Neural cell (in vitro differentiated cells): ENCODE results near the gene ARHGEF7. TPM values are rescaled to one million over a fixed set of nuclear protein-coding genes. Genes with fewer than 3 reads are reported as not detected.

Source experiments
- H2AFZ ChIP-seq: fragments of 200-600, 300-800 bp; sonication (generic), shearing (Covaris generic); 2 replicates; pipeline ENCODE4 v1.6.0; 2014; ENCODE audit warnings: low read depth, mild to moderate bottlenecking, antibody characterized with exemption, low read length, moderate library complexity
- H3F3A ChIP-seq: fragments of 200-600 bp; shearing (Covaris generic); 2 replicates; pipeline ENCODE4 v1.6.1; 2016; ENCODE audit warnings: mild to moderate bottlenecking, moderate library complexity, mixed read lengths, antibody characterized with exemption, low read length; ENCODE audit not compliant: insufficient read depth, poor library complexity, severe bottlenecking
- H3K27ac ChIP-seq: fragments of 200-600, 300-800 bp; sonication (generic), shearing (Covaris generic); 2 replicates; pipeline ENCODE4 v1.5.1; 2014; ENCODE audit warnings: mild to moderate bottlenecking, low read length, moderate library complexity
- H3K27me3 ChIP-seq: fragments of 300-800, 200-600 bp; sonication (generic), shearing (Covaris generic); 2 replicates; pipeline ENCODE4 v1.6.0; 2014; ENCODE audit warnings: mild to moderate bottlenecking, low read depth, low read length, moderate library complexity; ENCODE audit not compliant: insufficient read depth
- H3K36me3 ChIP-seq: fragments of 300-800, 200-600 bp; sonication (generic), shearing (Covaris generic); 2 replicates; pipeline ENCODE4 v1.5.1; 2014; ENCODE audit warnings: mild to moderate bottlenecking, antibody characterized with exemption, low read length, moderate library complexity; ENCODE audit not compliant: insufficient read depth
- H3K4me2 ChIP-seq: fragments of 300-800, 200-600 bp; sonication (generic), shearing (Covaris generic); 2 replicates; pipeline ENCODE4 v1.6.0; 2014; ENCODE audit warnings: mild to moderate bottlenecking, low read length
- H3K4me3 ChIP-seq: fragments of 300-800, 200-600 bp; sonication (generic), shearing (Covaris generic); 2 replicates; pipeline ENCODE4 v1.5.1; 2014; ENCODE audit warnings: mild to moderate bottlenecking, low read length, moderate library complexity
- H3K79me2 ChIP-seq: fragments of 200-600 bp; shearing (Covaris generic); replicated peaks from 2 replicates; pipeline ENCODE4 v1.6.0; 2014; ENCODE audit warnings: mild to moderate bottlenecking, low read length, moderate library complexity; ENCODE audit not compliant: insufficient read depth
- H3K9ac ChIP-seq: fragments of 300-800, 200-600 bp; sonication (generic), shearing (Covaris generic); 2 replicates; pipeline ENCODE4 v1.6.1; 2016; ENCODE audit warnings: mild to moderate bottlenecking, low read length, mixed read lengths
- H3K9me2 ChIP-seq: fragments of 200-600 bp; shearing (Covaris generic); 2 replicates; pipeline ENCODE4 v1.6.1; 2016; ENCODE audit warnings: mild to moderate bottlenecking, low read length, mixed read lengths; ENCODE audit not compliant: insufficient read depth
- H3K9me3 ChIP-seq: fragments of 200-600, 300-800 bp; sonication (generic), shearing (Covaris generic); 2 replicates; pipeline ENCODE4 v1.6.1; 2016; ENCODE audit warnings: mild to moderate bottlenecking, mixed run types, low read length, moderate library complexity, mixed read lengths
- H4K20me1 ChIP-seq: fragments of 200-600 bp; shearing (Covaris generic); 2 replicates; pipeline ENCODE4 v1.6.1; 2016; ENCODE audit warnings: mild to moderate bottlenecking, mixed run types; ENCODE audit not compliant: insufficient read depth
- CTCF ChIP-seq: fragments of 450-650 bp; IDR thresholded peaks from 2 replicates; pipeline ENCODE4 v1.5.1; 2014; ENCODE audit warnings: antibody characterized with exemption, mild to moderate bottlenecking, moderate library complexity; ENCODE audit not compliant: poor library complexity, severe bottlenecking
- EP300 ChIP-seq: fragments of 450-650 bp; conservative IDR thresholded peaks from 2 replicates; pipeline ENCODE4 v1.6.1; 2014; ENCODE audit warnings: antibody characterized with exemption, mild to moderate bottlenecking, moderate library complexity; ENCODE audit not compliant: poor library complexity, severe bottlenecking
- EZH2 ChIP-seq: fragments of 200-600, 300-800 bp; shearing (Covaris generic), sonication (generic); IDR thresholded peaks from 2 replicates; pipeline ENCODE4 v1.6.1; 2014; ENCODE audit warnings: antibody characterized with exemption, low read length, borderline replicate concordance, mild to moderate bottlenecking; ENCODE audit not compliant: insufficient read depth, poor library complexity, severe bottlenecking
- MXI1 ChIP-seq: fragments of 450-650 bp; conservative IDR thresholded peaks from 2 replicates; pipeline ENCODE4 v1.6.1; 2014; ENCODE audit warnings: antibody characterized with exemption, mild to moderate bottlenecking; ENCODE audit not compliant: poor library complexity, severe bottlenecking
- POLR2AphosphoS5 ChIP-seq: IDR thresholded peaks from 2 replicates; pipeline ENCODE4 v1.6.1; 2012
- RAD21 ChIP-seq: fragments of 450-650 bp; conservative IDR thresholded peaks from 2 replicates; pipeline ENCODE4 v1.6.1; 2014; ENCODE audit warnings: antibody characterized with exemption, mild to moderate bottlenecking, moderate library complexity
- REST ChIP-seq: IDR thresholded peaks from 2 replicates; pipeline ENCODE4 v1.6.1; 2012; ENCODE audit warnings: borderline replicate concordance
- SMC3 ChIP-seq: fragments of 450-650 bp; conservative IDR thresholded peaks from 2 replicates; pipeline ENCODE4 v1.6.1; 2014; ENCODE audit warnings: antibody characterized with exemption, mild to moderate bottlenecking, moderate library complexity; ENCODE audit not compliant: poor library complexity
- TAF1 ChIP-seq: IDR thresholded peaks from 2 replicates; pipeline ENCODE4 v1.6.1; 2012; ENCODE audit warnings: low read depth
- polyA plus RNA-seq: library from polyadenylated mRNA; depleted of rRNA; stranded (reverse); fragments of >200 nt; gene quantifications from 2 replicates; pipeline ENCODE4 v1.2.3, GENCODE V29; 2014

The ARHGEF7 gene
- polyA plus RNA-seq, 1 donor from 2014 or later, result 155 TPM

GRCh38 chr13:111228262-111229144 is 113.4 kb downstream of the ARHGEF7 start:
- H3K27ac ChIP-seq, result no peak overlapping the region
- H3K4me3 ChIP-seq, result no peak overlapping the region
- peaks cover 40% of the 10 kb centered on the region for H3K79me2 ChIP-seq
- H3K27me3 ChIP-seq, result no peaks in the 10 kb centered on the region
- no peaks in the 10 kb centered on the region for H3K9me2 ChIP-seq
- TF ChIP-seq EP300 (no peak), POLR2AphosphoS5 (no peak), TAF1 (no peak), MXI1 (no peak), REST (no peak), EZH2 (no peak), SMC3 (no peak)
- no peak overlapping the region for H3K4me2 ChIP-seq
- no peaks in the 10 kb centered on the region for H3F3A ChIP-seq
- H3K9ac ChIP-seq, result no peak overlapping the region
- H3K36me3 ChIP-seq, result no peaks in the 10 kb centered on the region
- H3K9me3 ChIP-seq, result no peaks in the 10 kb centered on the region
- H4K20me1 ChIP-seq, result no peaks in the 10 kb centered on the region
- H2AFZ ChIP-seq, result no peak overlapping the region

GRCh38 chr13:111230385-111230930 is 115.3 kb downstream of the ARHGEF7 start:
- Histone ChIP-seq H3K9me3 (no peaks in the 10 kb centered on the region), H3K27ac (no peak overlapping the region), H3K27me3 (no peaks in the 10 kb centered on the region), H3K4me3 (no peak overlapping the region), H3K9me2 (no peaks in the 10 kb centered on the region), H3K36me3 (peaks cover 8% of the 10 kb centered on the region), H3F3A (no peaks in the 10 kb centered on the region), H2AFZ (no peak overlapping the region), H4K20me1 (no peaks in the 10 kb centered on the region), H3K9ac (no peak overlapping the region), H3K4me2 (no peak overlapping the region), H3K79me2 (peaks cover 30% of the 10 kb centered on the region)
- TF ChIP-seq POLR2AphosphoS5 (no peak), TAF1 (no peak), REST (no peak), EP300 (no peak), EZH2 (no peak), MXI1 (no peak), RAD21 (no peak), SMC3 (no peak), CTCF (no peak)
